Ovary (tissue), 3 donors: Measurements from ENCODE around the gene DNAH5.

ENCODE experiments used
- CTCF ChIP-seq, 3 donors: fragments of 450-650 bp in 2 of 3; fragments of 200-600 bp in 1 of 3; IDR thresholded peaks; one replicate each; pipeline versions ENCODE4 v1.5.1 to v1.8.0; 2016 to 2022; ENCODE audit warnings: antibody characterized with exemption in 3 of 3, mild to moderate bottlenecking in 1 of 3
- POLR2A ChIP-seq: fragments of 450-650 bp; IDR thresholded peaks from one replicate; pipeline ENCODE4 v1.6.1; 2017; ENCODE audit warnings: antibody characterized with exemption, mild to moderate bottlenecking, moderate library complexity
- donor health status: DM: no; HTN: no; CAD: no.

DNA sequence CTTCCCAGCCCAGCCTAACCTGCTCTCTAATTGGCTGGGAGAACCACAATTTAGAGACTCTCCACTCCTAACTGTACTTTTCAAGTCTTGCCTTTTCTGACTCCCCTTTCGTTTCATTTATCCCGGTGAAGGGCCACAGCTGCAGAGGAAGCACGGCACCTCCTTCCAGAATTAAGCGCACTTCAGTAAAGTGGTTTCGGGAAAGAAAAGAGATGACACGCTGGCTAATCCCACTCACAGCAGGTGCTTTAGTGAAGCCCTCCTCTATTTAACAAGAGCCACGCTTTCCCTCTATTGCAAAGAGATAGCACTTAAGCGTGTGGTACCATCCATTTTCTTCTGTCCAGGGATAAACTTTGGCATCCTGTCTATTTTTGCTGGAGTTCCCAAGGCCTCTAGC is 4.8 kb downstream of the DNAH5 start:
- TF ChIP-seq POLR2A = no peak
- no peak for TF ChIP-seq CTCF (IDR thresholded peaks at IDR 0.05)
